Smooth muscle cell (in vitro differentiated cells): ENCODE results near the gene CLPTM1L. TPM values are rescaled to one million over a fixed set of nuclear protein-coding genes. Genes with fewer than 3 reads are reported as not detected.

Source experiments
- DNase-seq: peaks from one replicate; lab custom pipeline; 2025; ENCODE audit not compliant: unreplicated experiment; lab: John Stamatoyannopoulos, UW
- H2AFZ ChIP-seq: fragments of 200-600 bp; sonication (generic); 2 replicates; pipeline ENCODE4 v1.6.0; 2016; ENCODE audit warnings: antibody characterized with exemption, low read depth, mild to moderate bottlenecking
- H3F3A ChIP-seq: fragments of 200-600 bp; sonication (generic); 2 replicates; pipeline ENCODE4 v1.6.0; 2017; ENCODE audit warnings: antibody characterized with exemption, low read depth
- H3K27ac ChIP-seq: fragments of 200-600 bp; sonication (generic); 2 replicates; pipeline ENCODE4 v1.5.1; 2016; ENCODE audit warnings: low read depth, mild to moderate bottlenecking
- H3K27me3 ChIP-seq: fragments of 200-600 bp; sonication (generic); 2 replicates; pipeline ENCODE4 v1.6.1; 2016; ENCODE audit warnings: low read depth, mild to moderate bottlenecking
- H3K36me3 ChIP-seq: fragments of 200-600 bp; sonication (generic); 2 replicates; pipeline ENCODE4 v1.5.1; 2016; ENCODE audit warnings: low read depth
- H3K4me1 ChIP-seq: fragments of 200-600 bp; sonication (generic); 2 replicates; pipeline ENCODE4 v1.5.1; 2016; ENCODE audit warnings: low read depth
- H3K4me2 ChIP-seq: fragments of 200-600 bp; sonication (generic); 2 replicates; pipeline ENCODE4 v1.6.0; 2016; ENCODE audit warnings: mild to moderate bottlenecking
- H3K4me3 ChIP-seq: fragments of 200-600 bp; sonication (generic); 2 replicates; pipeline ENCODE4 v1.5.1; 2016; ENCODE audit warnings: mild to moderate bottlenecking
- H3K79me2 ChIP-seq: fragments of 200-600 bp; sonication (generic); 2 replicates; pipeline ENCODE4 v1.6.0; 2016; ENCODE audit warnings: low read depth, mild to moderate bottlenecking
- H3K9ac ChIP-seq: fragments of 200-600 bp; sonication (generic); 2 replicates; pipeline ENCODE4 v1.6.0; 2016; ENCODE audit warnings: low read depth
- H3K9me3 ChIP-seq: fragments of 200-600 bp; sonication (generic); replicated peaks from 2 replicates; pipeline ENCODE4 v1.5.1; 2016; ENCODE audit warnings: low read depth
- H4K20me1 ChIP-seq: fragments of 200-600 bp; sonication (generic); 2 replicates; pipeline ENCODE4 v1.6.0; 2016; ENCODE audit warnings: low read depth
- CTCF ChIP-seq: fragments of 200-600 bp; sonication (generic); IDR thresholded peaks from 2 replicates; pipeline ENCODE4 v1.5.1; 2017; ENCODE audit warnings: borderline replicate concordance, mild to moderate bottlenecking, antibody characterized with exemption; ENCODE audit not compliant: insufficient read depth, poor library complexity, severe bottlenecking
- WGBS: methylation state at CpG from one replicate; pipeline ENCODE4 v1.1.7; 2016; ENCODE audit warnings: low lambda C conversion rate; 5-methylcytosine and 5-hydroxymethylcytosine counted together
- polyA plus RNA-seq: library from polyadenylated mRNA; unstranded; fragments of >200 nt; fragmentation: Nextera tagmentation; extraction: Ambion mirVana; gene quantifications from 2 replicates; pipeline ENCODE4 v1.2.1, GENCODE V29; 2016
- total RNA-seq: library from RNA; depleted of rRNA; stranded (reverse); fragments of >200 nt; gene quantifications from 2 replicates; pipeline ENCODE4 v1.2.3, GENCODE V29; 2014

The CLPTM1L gene
- total and polyA plus RNA-seq, 2 experiments from 2014 or later: 125 to 127 TPM

- no peak overlapping the region for H3K4me2 ChIP-seq
- no peaks in the 10 kb centered on the region for H3K79me2 ChIP-seq
- no peak overlapping the region for H3K27ac ChIP-seq
- TF ChIP-seq CTCF: no peak
- H3K27me3 ChIP-seq: peaks cover 50% of the 10 kb centered on the region
- H4K20me1 ChIP-seq: no peaks in the 10 kb centered on the region
- no peak overlapping the region for H3K9ac ChIP-seq
- no peak for DNase-seq
- H3F3A ChIP-seq: no peaks in the 10 kb centered on the region
- no peak overlapping the region for H3K4me3 ChIP-seq
- H3K4me1 ChIP-seq: peaks cover 4% of the 10 kb centered on the region
- no peaks in the 10 kb centered on the region for H3K9me3 ChIP-seq
- no peak overlapping the region for H2AFZ ChIP-seq
- WGBS: 92% methylated on average over 17 of the region's 17 CpGs
- H3K36me3 ChIP-seq: no peaks in the 10 kb centered on the region
Measured at GRCh38 chr5:1383344-1383743, 38.4 kb upstream of the CLPTM1L start.

- WGBS: 92% methylated on average over 16 of the region's 18 CpGs
Measured at GRCh38 chr5:1382248-1382700, 37.4 kb upstream of the CLPTM1L start.

GRCh38 chr5:1381370-1382247 lies 36.7 kb upstream of the CLPTM1L start:
- no peak overlapping the region for H3K4me3 ChIP-seq
- no peaks in the 10 kb centered on the region for H3K36me3 ChIP-seq
- H3K79me2 ChIP-seq: no peaks in the 10 kb centered on the region
- H3K27ac ChIP-seq: no peak overlapping the region
- no peak overlapping the region for H2AFZ ChIP-seq
- TF ChIP-seq CTCF: no peak
- DNase-seq: no peak
- H4K20me1 ChIP-seq: no peaks in the 10 kb centered on the region
- H3K4me1 ChIP-seq: peaks cover 4% of the 10 kb centered on the region
- 89% methylated on average over 25 of the region's 25 CpGs for WGBS
- no peaks in the 10 kb centered on the region for H3K9me3 ChIP-seq
- H3K4me2 ChIP-seq: no peak overlapping the region
- H3F3A ChIP-seq: no peaks in the 10 kb centered on the region
- no peak overlapping the region for H3K9ac ChIP-seq
- peaks cover 33% of the 10 kb centered on the region for H3K27me3 ChIP-seq

More at GRCh38 chr5:1382248-1382700, 37.4 kb upstream of the CLPTM1L start:
- TF ChIP-seq CTCF: no peak
- H3K79me2 ChIP-seq: no peaks in the 10 kb centered on the region
- H3K4me2 ChIP-seq: no peak overlapping the region
- H3K4me3 ChIP-seq: no peak overlapping the region
- H3K36me3 ChIP-seq: no peaks in the 10 kb centered on the region
- H2AFZ ChIP-seq: no peak overlapping the region
- H3K4me1 ChIP-seq: peaks cover 4% of the 10 kb centered on the region
- no peaks in the 10 kb centered on the region for H3K9me3 ChIP-seq
- H4K20me1 ChIP-seq: no peaks in the 10 kb centered on the region
- no peak overlapping the region for H3K9ac ChIP-seq
- peaks cover 39% of the 10 kb centered on the region for H3K27me3 ChIP-seq
- no peak overlapping the region for H3K27ac ChIP-seq
- DNase-seq: no peak
- no peaks in the 10 kb centered on the region for H3F3A ChIP-seq
